ENCODE data around the gene TP53BP2.

DNA sequence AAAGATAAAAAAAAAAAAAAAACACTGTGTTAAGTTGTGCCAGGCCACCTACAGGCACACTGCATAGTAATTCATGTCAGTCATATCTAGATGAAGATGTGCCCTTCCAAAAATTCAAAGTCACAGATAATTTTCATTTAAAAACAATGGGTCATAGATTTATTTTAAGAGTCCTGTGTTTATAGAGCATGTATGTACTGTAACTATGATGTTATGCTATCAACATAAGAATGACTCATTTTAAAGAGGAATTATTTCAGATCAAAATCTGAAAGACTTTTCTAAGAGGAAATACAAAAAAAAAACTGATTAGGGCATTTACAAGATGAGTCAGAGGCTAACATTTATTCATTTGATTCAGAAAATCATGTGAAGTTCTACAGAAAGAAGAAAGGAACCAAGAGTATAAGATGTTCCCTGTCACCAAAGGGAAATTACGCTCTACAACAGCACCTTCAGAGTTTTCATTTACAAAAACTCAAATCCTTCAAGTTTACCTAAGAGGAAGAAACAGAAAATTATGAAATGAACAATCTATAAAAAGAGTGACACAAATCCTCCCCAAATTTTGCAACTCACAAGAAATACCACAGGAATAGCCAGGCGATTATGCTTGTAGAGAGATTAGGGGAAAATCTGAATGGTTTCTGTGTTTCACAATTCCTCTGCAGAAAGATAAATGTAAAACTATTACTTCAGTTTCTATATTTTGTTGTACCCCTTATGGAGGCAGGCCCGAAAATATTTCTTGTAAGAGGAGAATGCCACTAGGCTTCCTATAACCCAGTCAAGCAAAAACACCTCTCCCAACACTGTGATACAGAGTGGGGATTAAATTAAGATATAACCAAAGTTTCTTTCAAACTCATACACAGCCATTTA is 13.8 kb downstream of the TP53BP2 start:
- TF ChIP-seq, protein P1, sequence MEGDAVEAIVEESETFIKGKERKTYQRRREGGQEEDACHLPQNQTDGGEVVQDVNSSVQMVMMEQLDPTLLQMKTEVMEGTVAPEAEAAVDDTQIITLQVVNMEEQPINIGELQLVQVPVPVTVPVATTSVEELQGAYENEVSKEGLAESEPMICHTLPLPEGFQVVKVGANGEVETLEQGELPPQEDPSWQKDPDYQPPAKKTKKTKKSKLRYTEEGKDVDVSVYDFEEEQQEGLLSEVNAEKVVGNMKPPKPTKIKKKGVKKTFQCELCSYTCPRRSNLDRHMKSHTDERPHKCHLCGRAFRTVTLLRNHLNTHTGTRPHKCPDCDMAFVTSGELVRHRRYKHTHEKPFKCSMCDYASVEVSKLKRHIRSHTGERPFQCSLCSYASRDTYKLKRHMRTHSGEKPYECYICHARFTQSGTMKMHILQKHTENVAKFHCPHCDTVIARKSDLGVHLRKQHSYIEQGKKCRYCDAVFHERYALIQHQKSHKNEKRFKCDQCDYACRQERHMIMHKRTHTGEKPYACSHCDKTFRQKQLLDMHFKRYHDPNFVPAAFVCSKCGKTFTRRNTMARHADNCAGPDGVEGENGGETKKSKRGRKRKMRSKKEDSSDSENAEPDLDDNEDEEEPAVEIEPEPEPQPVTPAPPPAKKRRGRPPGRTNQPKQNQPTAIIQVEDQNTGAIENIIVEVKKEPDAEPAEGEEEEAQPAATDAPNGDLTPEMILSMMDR (IDR thresholded peaks at IDR 0.05) = no peak
- no peak for TF ChIP-seq POLR2A (IDR thresholded peaks at IDR 0.05)

Data from Peyer's patch (tissue), 4 donors.